IPS DF 6.9 (cell line): ENCODE data around the gene HOOK2.
"Not testable (repeated sequence)": the region's sequence is repeated elsewhere in the genome, so short reads cannot be mapped to it uniquely, and the experiment has no call there.

ENCODE experiments used
- DNase-seq: peaks from one replicate; pipeline ENCODE4 v3.0.0-alpha.2; 2013; ENCODE audit warnings: low read depth, low spot score
- H3K27ac ChIP-seq: one replicate; pipeline ENCODE4 v1.5.1; 2013; ENCODE audit warnings: low read length, control low read depth
- H3K27me3 ChIP-seq: 2 replicates; pipeline ENCODE4 v1.6.1; 2013; ENCODE audit warnings: mild to moderate bottlenecking, low read length; ENCODE audit not compliant: control insufficient read depth, insufficient read depth
- H3K36me3 ChIP-seq: 2 replicates; pipeline ENCODE4 v1.6.1; 2013; ENCODE audit warnings: low read length; ENCODE audit not compliant: control insufficient read depth, insufficient read depth
- H3K4me1 ChIP-seq: 2 replicates; pipeline ENCODE4 v1.6.1; 2013; ENCODE audit warnings: low read length; ENCODE audit not compliant: control insufficient read depth, insufficient read depth
- H3K4me3 ChIP-seq: 2 replicates; pipeline ENCODE4 v1.5.1; 2013; ENCODE audit warnings: mild to moderate bottlenecking, low read length
- H3K9me3 ChIP-seq: 2 replicates; pipeline ENCODE4 v1.6.1; 2013; ENCODE audit warnings: low read length, inconsistent platforms; ENCODE audit not compliant: control insufficient read depth, insufficient read depth
- WGBS: extraction: QIAGEN DNeasy Blood & Tissue Kit; methylation state at CpG from one replicate; pipeline ENCODE4 v1.1.7; 2013; ENCODE audit warnings: mixed read lengths, missing lambda C conversion rate; ENCODE audit not compliant: insufficient read length, insufficient coverage; 5-methylcytosine and 5-hydroxymethylcytosine counted together

HOOK2 gene

DNA sequence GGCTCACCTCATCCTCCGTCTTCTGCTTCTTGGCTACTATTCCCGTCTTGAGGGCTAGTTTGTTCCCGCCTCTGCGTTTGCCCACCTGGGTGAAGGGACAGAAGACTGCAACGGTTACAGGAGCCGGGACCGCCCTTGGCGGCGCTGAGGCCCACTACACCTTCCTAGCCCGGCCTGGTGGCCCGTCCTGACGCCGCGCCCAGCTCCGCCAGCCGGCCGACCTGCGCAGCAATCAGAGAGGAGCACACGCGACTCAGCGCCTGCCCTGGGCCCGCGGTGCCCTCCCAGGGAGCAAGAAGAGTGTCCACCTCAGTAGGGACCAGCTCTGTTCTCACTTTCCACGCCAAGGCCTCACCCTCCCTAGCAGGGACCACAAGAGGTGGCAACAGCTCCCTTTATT, 44.0 kb downstream of the HOOK2 start:
- no CpG with 5 or more reads among the region's 24 CpGs for WGBS
- H3K9me3 ChIP-seq = no peaks in the 10 kb centered on the region
- H3K4me1 ChIP-seq = no peaks in the 10 kb centered on the region
- no peaks in the 10 kb centered on the region for H3K27me3 ChIP-seq
- peaks cover 19% of the 10 kb centered on the region for H3K36me3 ChIP-seq
- H3K4me3 ChIP-seq = no peak overlapping the region
- no peak for DNase-seq
- H3K27ac ChIP-seq = no peak overlapping the region

DNA sequence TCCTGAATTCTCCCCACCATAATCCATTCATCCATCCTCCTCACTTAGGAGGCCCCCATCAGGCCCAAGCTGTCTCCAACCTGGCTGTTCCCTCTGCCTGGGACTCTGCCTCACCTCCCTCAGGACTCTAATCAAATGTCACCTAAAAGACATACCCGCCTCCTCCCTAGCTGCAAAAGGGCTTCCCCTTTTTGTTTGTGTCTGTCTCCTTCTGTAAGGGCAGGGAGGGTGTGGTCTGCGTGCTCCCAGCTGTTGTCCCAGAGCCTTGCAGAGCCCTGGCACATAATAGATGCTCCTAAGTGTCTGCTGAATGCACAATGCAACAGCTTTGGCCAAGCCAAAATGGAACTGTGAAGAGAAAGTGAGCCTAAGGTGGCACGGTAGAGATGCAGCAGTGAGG, 45.3 kb downstream of the HOOK2 start:
- H3K4me3 ChIP-seq = no peak overlapping the region
- no peaks in the 10 kb centered on the region for H3K9me3 ChIP-seq
- peaks cover 19% of the 10 kb centered on the region for H3K36me3 ChIP-seq
- H3K4me1 ChIP-seq = no peaks in the 10 kb centered on the region
- H3K27me3 ChIP-seq = no peaks in the 10 kb centered on the region
- no CpG with 5 or more reads among the region's 3 CpGs for WGBS
- no peak overlapping the region for H3K27ac ChIP-seq
- no peak for DNase-seq

GRCh38 chr19:12727745-12728433, 47.5 kb downstream of the HOOK2 start:
- no CpG with 5 or more reads among the region's 9 CpGs for WGBS
- no peaks in the 10 kb centered on the region for H3K27me3 ChIP-seq
- no peak overlapping the region for H3K27ac ChIP-seq
- peaks cover 19% of the 10 kb centered on the region for H3K36me3 ChIP-seq
- no peaks in the 10 kb centered on the region for H3K4me1 ChIP-seq
- no peak overlapping the region for H3K4me3 ChIP-seq
- H3K9me3 ChIP-seq = no peaks in the 10 kb centered on the region
- no peak for DNase-seq

GRCh38 chr19:12726988-12727316, 48.4 kb downstream of the HOOK2 start:
- no CpG with 5 or more reads among the region's 2 CpGs for WGBS

GRCh38 chr19:12725612-12726011, 49.7 kb downstream of the HOOK2 start:
- not testable (repeated sequence) for H3K4me1 ChIP-seq, DNase-seq, H3K9me3 ChIP-seq, H3K4me3 ChIP-seq, H3K27ac ChIP-seq, H3K27me3 ChIP-seq
- H3K36me3 ChIP-seq = peaks cover 13% of the 10 kb centered on the region
- no CpG with 5 or more reads among the region's 10 CpGs for WGBS

More at GRCh38 chr19:12726988-12727316, 48.4 kb downstream of the HOOK2 start:
- DNase-seq = no peak
- no peaks in the 10 kb centered on the region for H3K27me3 ChIP-seq
- H3K36me3 ChIP-seq = peaks cover 19% of the 10 kb centered on the region
- H3K27ac ChIP-seq = no peak overlapping the region
- no peak overlapping the region for H3K4me3 ChIP-seq
- H3K9me3 ChIP-seq = no peaks in the 10 kb centered on the region
- H3K4me1 ChIP-seq = no peaks in the 10 kb centered on the region

DNA sequence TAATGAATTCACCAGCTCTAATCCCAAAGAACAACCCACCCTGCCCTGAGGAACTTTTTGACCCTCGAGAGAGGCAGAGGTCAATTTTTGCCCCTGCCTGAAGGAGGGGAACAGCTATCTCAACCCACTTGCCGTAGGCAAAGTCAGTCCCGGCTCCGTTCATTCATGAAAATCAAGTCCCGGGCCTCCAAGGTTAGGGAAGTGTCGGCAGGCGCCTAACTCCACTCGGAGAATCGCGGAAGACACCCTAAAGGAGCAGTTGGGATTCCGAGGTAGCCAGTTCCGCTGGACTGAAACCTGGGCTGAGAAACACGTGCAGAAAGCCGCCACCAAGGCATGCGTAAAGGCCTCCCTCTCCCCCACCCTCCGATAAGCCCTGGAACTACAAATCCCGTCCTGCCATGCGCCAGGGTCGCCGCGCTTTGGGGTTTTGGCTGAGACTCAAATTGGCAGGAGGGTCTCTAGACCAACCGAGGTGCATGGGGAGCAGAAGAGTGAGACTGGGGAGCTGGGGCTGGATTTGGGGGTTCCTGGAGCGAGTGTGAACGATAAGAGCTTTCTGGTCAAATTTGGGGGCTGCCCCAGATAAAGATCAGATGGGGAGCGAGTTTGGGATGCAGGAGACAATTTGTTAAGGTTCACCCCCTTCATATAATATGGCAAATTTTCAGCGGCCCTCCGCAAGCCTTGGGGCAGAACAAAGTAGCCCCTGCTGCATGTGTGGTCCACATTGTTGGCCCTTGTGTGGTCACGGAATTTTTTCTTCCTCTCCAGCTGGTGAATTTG, 51.5 kb downstream of the HOOK2 start, which contains the start of gene TNPO2:
Gene TNPO2 (minus strand): TSS at position 292 of the 786 bp plus-strand sequence. CDS start 2,955 bp downstream, outside the sequence.
- DNase-seq = no peak
- Histone ChIP-seq H3K27me3 (no peaks in the 10 kb centered on the region), H3K4me1 (no peaks in the 10 kb centered on the region; the same call in 1 of the 2 replicates), H3K9me3 (no peaks in the 10 kb centered on the region), H3K36me3 (peaks cover 8% of the 10 kb centered on the region), H3K4me3 (peak within 1 kb of the TSS; percentile 71), H3K27ac (no peak within 1 kb of the TSS)
- no CpG with 5 or more reads among the region's 28 CpGs for WGBS

DNA sequence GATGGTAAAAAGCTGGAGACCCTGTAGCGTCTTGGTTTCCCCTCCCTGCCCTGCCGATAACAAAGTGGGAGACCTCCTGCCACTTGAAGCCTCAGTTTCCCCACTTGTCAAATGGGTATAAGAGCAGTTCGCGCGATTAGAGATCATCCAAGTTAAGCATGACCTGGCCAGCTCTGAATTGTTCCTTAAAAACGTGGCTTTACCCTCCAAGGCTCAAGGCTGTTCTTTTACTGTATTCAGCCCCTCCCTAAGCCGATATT, 52.0 kb downstream of the HOOK2 start:
- Histone ChIP-seq H3K9me3 (no peaks in the 10 kb centered on the region), H3K27ac (no peak overlapping the region), H3K36me3 (peaks cover 10% of the 10 kb centered on the region), H3K4me3 (peak overlapping the region; percentile 71), H3K4me1 (no peaks in the 10 kb centered on the region; the same call in 1 of the 2 replicates), H3K27me3 (no peaks in the 10 kb centered on the region)
- no CpG with 5 or more reads among the region's 7 CpGs for WGBS
- no peak for DNase-seq

- H3K9me3 ChIP-seq = no peaks in the 10 kb centered on the region
- peaks cover 10% of the 10 kb centered on the region for H3K36me3 ChIP-seq
- H3K27me3 ChIP-seq = no peaks in the 10 kb centered on the region
- no peak overlapping the region for H3K27ac ChIP-seq
- peak; percentile 99 for DNase-seq
- H3K4me1 ChIP-seq = no peaks in the 10 kb centered on the region; the same call in 1 of the 2 replicates
- WGBS = no CpG with 5 or more reads among the region's 32 CpGs
- H3K4me3 ChIP-seq = peak overlapping the region; percentile 71; the same call in 1 of the 2 replicates
These were observed 52.6 kb downstream of the HOOK2 start for GRCh38 chr19:12722566-12723380.

DNA sequence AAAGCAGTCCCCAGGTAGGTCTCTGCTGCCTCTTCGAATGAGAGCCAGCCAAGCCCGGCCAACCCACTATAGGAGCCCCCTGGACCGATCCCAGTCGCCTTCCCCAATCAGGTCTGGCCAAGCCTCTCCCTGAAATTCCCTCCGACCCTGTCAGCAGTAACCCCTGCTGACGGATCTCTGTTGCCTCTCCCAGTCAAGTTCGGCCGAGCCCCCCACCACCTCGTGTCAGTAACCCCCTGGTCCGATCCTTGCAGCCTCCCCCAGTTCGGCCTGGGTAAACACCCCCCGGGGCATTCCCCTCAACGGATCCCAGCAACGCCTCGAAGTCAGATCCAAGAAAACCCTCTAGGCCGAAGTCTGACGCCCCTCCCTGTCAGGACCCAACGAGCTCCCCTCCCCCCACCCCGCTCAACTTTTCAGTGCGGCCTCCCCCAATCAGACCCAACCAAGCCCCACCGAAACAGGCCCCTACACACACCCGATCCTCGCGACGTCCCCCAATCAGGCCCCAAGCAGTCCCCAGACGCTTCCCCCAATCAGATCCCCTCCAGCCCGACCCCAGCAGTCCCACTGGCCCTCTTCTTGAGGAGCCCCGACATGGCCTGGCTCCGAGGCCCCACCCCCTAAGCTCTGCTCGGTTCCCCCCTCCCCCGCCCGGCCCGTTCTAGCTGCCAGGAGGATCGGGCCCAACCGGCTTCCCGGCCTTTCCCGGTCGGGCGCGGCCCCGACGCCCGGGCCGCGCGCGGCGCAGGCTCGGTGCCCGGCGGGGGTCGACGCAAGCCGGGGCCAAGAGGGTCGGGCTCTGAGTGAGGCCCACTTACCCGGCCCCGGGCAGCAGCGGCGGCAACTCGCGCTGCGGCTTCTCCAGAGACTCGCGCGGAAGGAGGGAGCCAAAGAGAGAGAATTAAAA, 53.4 kb downstream of the HOOK2 start:
- WGBS = no CpG with 5 or more reads among the region's 65 CpGs
- Histone ChIP-seq H3K36me3 (peaks cover 10% of the 10 kb centered on the region), H3K27ac (no peak overlapping the region), H3K9me3 (no peaks in the 10 kb centered on the region), H3K27me3 (no peaks in the 10 kb centered on the region), H3K4me3 (peak overlapping the region; percentile 71), H3K4me1 (no peaks in the 10 kb centered on the region; the same call in 1 of the 2 replicates)
- no peak for DNase-seq
